ENCODE results near the gene CCL14. TPM values are rescaled to one million over a fixed set of nuclear protein-coding genes. Genes with fewer than 3 reads are reported as not detected.
"Not testable (repeated sequence)": the region's sequence is repeated elsewhere in the genome, so short reads cannot be mapped to it uniquely, and the experiment has no call there.

Gene CCL14
- polyA plus RNA-seq, 4 donors = 14.6 to 23.0 (median 18.3) TPM

GRCh38 chr17:35995346-35995745 is 8.8 kb upstream of the CCL14 start:
- DNase-seq (ENCODE audit: low read depth in 4 of 4, low spot score in 2 of 4) = not testable (repeated sequence)

- DNase-seq (ENCODE audit: low read depth in 4 of 4, low spot score in 2 of 4) = no peak
Observed at GRCh38 chr17:35991075-35991474, 4.5 kb upstream of the CCL14 start.

- no peak for DNase-seq (ENCODE audit: low read depth in 4 of 4, low spot score in 2 of 4)
Observed at GRCh38 chr17:35988164-35988563, 1.6 kb upstream of the CCL14 start.

- DNase-seq (ENCODE audit: low read depth in 4 of 4, low spot score in 2 of 4) = no peak
Observed at GRCh38 chr17:35984140-35984539, 2.4 kb downstream of the CCL14 start.

- DNase-seq (ENCODE audit: low read depth in 4 of 4, low spot score in 2 of 4) = no peak
Observed at GRCh38 chr17:35982409-35983191, 3.9 kb downstream of the CCL14 start.

GRCh38 chr17:35981908-35982330 is 4.6 kb downstream of the CCL14 start:
- DNase-seq (ENCODE audit: low read depth in 4 of 4, low spot score in 2 of 4) = no peak

GRCh38 chr17:35981246-35981645 is 5.3 kb downstream of the CCL14 start, which contains the start of gene CCL16:
CCL16 (minus strand) TSS chr17:35981497; CDS start chr17:35981420, 77 bp downstream.
- DNase-seq (ENCODE audit: low read depth in 4 of 4, low spot score in 2 of 4) = no peak

GRCh38 chr17:35978346-35978745 is 8.2 kb downstream of the CCL14 start:
- no peak for DNase-seq (ENCODE audit: low read depth in 4 of 4, low spot score in 2 of 4)

GRCh38 chr17:35977509-35977908 is 9.0 kb downstream of the CCL14 start:
- no peak for DNase-seq (ENCODE audit: low read depth in 4 of 4, low spot score in 2 of 4)

GRCh38 chr17:35973333-35974260 is 12.9 kb downstream of the CCL14 start:
- DNase-seq (ENCODE audit: low read depth in 4 of 4, low spot score in 2 of 4) = no peak

- DNase-seq (ENCODE audit: low read depth in 4 of 4, low spot score in 2 of 4) = no peak
Observed at GRCh38 chr17:35972945-35973332, 13.6 kb downstream of the CCL14 start.

GRCh38 chr17:35972535-35972934 is 14.0 kb downstream of the CCL14 start:
- DNase-seq (ENCODE audit: low read depth in 4 of 4, low spot score in 2 of 4) = no peak

GRCh38 chr17:35972066-35972465 is 14.5 kb downstream of the CCL14 start:
- no peak for DNase-seq (ENCODE audit: low read depth in 4 of 4, low spot score in 2 of 4)

- DNase-seq (ENCODE audit: low read depth in 4 of 4, low spot score in 2 of 4) = peak; percentile 56 to 82 (median 64)
Observed at GRCh38 chr17:35969558-35970380, 16.8 kb downstream of the CCL14 start.

GRCh38 chr17:35968520-35969054 is 17.9 kb downstream of the CCL14 start:
- no peak for DNase-seq (ENCODE audit: low read depth in 4 of 4, low spot score in 2 of 4)

- DNase-seq (ENCODE audit: low read depth in 4 of 4, low spot score in 2 of 4) = no peak
Observed at GRCh38 chr17:35965272-35965671, 21.3 kb downstream of the CCL14 start.

GRCh38 chr17:35963663-35964062 is 22.9 kb downstream of the CCL14 start:
- no peak for DNase-seq (ENCODE audit: low read depth in 4 of 4, low spot score in 2 of 4)

- DNase-seq (ENCODE audit: low read depth in 4 of 4, low spot score in 2 of 4) = no peak
Observed at GRCh38 chr17:35953720-35954119, 32.8 kb downstream of the CCL14 start.

GRCh38 chr17:35949401-35949800 is 37.1 kb downstream of the CCL14 start:
- no peak for DNase-seq (ENCODE audit: low read depth in 4 of 4, low spot score in 2 of 4)

GRCh38 chr17:35948092-35948491 is 38.4 kb downstream of the CCL14 start:
- no peak for DNase-seq (ENCODE audit: low read depth in 4 of 4, low spot score in 2 of 4)

Measured in left renal cortex interstitium (tissue), 4 donors.